HG02840 (cell line): ENCODE measurements around the gene PLA2G1B.

Experiments
- ATAC-seq: cut with Tn5 transposase; IDR thresholded peaks from one replicate; pipeline ENCODE4 v1.9.1; 2021; ENCODE audit warnings: mild to moderate bottlenecking, moderate library complexity, moderate number of reproducible peaks; ENCODE audit not compliant: unreplicated experiment, low FRiP score

The PLA2G1B gene

GRCh38 chr12:120332041-120332440 lies 4.5 kb upstream of the PLA2G1B start:
- ATAC-seq, result no peak

DNA sequence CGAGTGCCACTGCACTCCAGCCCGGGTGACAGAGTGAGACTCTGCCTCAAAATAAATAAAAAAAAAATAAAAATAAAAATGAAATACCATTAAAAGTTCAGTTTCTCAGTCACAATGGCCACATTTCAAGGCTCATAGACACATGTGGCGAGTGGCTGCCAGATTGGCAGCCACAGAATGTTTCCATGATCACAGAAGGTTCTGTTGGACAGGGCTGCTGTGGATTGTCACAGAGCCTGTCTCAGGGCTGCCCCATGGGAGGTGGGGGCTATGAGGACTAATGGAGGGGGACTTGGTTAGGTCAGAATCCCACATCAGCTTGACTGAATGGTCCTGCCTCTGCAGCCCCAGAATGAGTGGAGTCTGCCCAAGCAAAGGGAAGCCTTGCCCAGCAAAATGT lies 3.8 kb upstream of the PLA2G1B start:
- ATAC-seq, result no peak

GRCh38 chr12:120328228-120328627 lies 649 bp upstream of the PLA2G1B start:
- ATAC-seq, result no peak

GRCh38 chr12:120324841-120325417 lies 2.6 kb downstream of the PLA2G1B start:
- no peak for ATAC-seq

DNA sequence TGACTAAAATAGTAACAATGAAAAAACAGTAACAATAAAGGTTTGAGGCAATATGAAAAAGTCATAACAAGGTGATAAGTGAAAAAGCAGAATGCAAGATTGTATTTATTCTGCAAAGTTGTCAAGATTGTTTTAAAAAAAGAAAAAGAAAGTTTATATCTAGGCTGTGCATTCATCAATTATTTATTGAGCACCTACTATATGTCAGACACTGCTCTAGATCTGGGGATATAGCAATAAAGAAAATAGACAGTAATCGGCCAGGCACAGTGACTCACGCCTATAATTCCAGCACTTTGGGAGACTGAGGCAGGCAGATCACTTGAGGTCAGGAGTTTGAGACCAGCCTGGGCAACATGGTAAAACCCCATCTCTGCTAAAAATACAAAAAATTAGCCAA lies 3.8 kb downstream of the PLA2G1B start:
- no peak for ATAC-seq

DNA sequence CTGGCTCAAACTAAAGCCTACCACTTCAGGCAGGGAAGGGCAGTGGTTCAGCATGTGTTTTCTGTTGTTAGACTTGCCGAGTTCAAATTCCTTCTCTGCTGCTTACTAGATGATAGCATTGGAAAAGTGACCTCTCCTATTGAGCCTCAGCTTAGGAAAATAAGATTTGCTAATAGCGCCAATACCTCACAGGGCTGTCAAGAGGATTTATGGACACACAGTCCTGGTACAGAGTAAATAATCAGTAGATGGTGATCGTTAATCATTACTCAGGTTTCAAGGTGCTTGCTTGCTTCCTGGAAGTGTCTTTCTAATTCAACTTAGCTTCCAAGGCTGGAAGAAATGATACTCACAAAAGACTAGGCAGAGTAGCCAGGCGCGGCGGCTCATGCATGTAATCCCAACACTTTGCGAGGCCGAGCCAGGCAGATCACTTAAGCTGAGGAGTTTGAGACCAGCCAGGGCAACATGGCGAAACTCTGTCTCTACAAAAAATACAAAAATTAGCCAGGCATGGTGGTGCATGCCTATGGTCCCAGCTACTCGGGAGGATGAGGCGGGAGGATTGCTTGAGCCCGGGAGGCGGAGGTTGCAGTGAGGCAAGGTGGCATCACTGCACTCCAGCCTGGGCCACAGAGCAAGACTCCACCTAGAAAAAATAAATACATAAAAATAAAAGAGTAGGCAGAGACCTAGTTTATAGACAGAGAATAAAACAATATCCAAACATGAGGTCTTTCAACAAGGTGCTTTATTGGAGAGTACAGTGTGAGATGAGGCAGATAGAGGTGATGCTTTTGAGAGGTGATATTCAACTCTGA lies 6.0 kb downstream of the PLA2G1B start:
- no peak for ATAC-seq

DNA sequence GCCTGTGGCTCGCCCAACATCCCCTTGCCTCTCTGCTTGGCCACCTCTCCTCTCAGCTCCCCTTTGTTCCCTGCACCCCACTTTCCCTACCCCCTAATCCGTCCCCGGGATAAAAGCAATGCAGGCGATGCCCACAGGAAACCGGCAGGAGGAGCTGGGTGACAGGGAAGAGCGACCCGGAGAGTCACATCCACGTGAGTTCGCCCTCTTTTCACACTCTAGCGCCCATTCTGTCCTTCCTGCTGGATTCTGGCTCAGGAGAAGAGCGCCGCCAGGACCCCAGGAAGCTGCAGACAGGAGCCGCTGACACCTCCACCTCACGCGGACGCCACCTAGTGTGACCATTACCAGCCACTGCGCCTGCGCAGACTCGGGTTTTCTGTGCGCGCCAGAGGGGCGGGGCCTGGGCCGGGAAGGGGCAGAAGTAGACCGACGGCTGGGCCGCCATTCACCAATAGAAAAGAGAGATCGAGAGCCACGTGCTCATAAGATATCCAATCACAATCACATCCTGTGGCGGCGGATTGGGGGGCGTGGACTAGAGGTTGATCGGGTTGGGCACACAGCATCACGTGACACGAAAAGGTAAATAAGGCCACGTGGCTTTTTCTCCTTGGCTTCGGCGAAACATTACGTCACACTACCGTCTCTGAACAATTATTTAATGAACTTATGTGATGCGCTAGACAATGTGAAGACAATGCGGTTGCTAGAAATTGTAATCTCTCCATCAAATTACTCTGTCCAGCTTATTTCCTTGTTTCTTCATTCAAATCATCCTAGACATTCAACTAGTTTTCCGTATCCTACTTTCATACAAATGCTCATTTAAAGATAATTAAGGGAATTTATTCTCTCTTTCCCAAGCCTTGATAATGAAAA lies 10.1 kb downstream of the PLA2G1B start:
- ATAC-seq, result peak; percentile 99

- ATAC-seq, result no peak
These were observed 10.8 kb downstream of the PLA2G1B start for GRCh38 chr12:120316798-120317223.

GRCh38 chr12:120314220-120314619 lies 13.4 kb downstream of the PLA2G1B start:
- no peak for ATAC-seq

DNA sequence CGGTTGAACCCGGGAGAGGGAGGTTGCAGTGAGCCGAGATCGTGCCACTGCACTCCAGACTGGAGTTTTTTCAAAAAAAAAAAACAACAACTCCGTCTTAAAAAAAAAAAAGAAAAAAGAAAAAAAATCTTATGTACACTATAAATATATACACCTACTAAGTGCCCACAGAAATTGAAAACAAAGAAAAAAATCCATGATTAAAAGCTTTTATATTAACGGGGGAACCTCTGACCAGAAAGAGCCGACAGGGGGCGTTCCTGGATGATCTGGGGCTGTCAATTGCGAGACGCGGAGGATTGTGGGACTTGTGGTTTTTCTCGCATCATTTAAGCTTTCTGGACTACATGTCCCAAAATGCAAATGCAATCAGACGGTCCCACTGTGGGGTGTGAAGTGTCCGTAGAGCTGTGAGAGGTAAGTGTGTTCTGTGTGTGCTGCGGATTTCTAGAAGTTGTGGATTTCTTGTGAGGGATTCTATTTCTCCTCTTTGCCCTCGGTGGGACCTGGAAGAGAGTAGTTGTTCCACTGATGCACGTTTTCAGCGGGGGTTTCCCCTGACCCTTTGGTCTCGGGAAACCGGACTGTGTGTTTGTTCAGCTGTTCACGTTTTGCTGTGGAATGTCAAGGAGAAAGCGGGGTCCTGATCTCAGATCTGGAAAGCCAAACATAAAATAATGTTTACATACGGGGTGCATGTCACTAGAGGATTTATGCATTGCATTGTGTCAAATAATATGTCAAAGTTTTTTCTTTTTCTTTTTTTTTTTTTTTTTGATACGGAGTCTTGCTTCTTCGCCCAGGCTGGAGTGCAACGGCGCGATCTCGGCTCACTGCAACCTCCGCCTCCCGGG lies 25.4 kb downstream of the PLA2G1B start, which contains the start of gene SIRT4:
SIRT4 (plus strand) TSS at position 360 of the 854 bp plus-strand sequence. CDS start 1,241 bp downstream, outside the sequence.
- peak; percentile 88 for ATAC-seq

DNA sequence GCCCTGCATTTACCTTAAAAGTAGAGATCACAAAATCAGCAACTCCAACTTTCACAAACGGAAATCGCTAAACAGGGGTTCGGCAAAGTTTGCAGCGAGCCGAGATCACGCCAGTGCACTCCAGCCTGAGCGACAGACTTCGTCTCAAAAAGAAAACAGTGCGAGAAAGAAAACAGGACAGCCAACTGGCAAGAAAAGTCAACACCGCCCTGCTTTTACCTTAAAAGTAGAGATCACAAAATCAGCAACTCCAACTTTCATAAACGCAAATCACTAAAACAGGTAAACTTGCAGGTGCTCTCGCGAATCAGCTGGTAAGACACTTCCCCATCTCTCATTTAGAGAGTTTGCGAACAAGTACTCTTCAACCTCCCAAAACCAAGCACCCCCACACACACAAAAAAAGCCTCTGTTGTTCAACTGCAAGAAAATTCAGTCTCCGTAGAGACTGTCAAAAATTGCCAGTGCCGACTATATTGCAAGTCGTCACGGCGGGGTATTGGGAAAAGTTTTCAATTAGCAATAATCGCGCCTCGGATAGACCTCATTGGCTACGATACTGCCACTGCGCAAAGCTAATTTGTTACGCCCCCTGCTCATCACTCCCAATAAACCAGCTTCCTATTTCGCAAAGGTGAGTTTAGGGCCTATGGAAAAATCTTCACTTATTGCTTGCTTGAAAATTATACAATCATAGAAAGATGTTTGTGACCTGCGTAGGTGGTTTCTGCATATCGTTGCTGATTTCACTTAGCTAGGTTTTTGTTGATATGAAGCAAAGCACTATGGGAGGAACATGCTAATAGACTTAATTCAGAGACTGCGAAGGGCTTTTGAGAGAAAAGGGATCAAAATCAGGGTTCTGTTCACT lies 34.7 kb downstream of the PLA2G1B start, which contains the start of gene RNU4-1:
RNU4-1 (minus strand) TSS at position 577 of the 871 bp plus-strand sequence.
- peak; percentile 38 for ATAC-seq

- peak; percentile 15 for ATAC-seq
These were observed 35.2 kb downstream of the PLA2G1B start for GRCh38 chr12:120292411-120292660.

DNA sequence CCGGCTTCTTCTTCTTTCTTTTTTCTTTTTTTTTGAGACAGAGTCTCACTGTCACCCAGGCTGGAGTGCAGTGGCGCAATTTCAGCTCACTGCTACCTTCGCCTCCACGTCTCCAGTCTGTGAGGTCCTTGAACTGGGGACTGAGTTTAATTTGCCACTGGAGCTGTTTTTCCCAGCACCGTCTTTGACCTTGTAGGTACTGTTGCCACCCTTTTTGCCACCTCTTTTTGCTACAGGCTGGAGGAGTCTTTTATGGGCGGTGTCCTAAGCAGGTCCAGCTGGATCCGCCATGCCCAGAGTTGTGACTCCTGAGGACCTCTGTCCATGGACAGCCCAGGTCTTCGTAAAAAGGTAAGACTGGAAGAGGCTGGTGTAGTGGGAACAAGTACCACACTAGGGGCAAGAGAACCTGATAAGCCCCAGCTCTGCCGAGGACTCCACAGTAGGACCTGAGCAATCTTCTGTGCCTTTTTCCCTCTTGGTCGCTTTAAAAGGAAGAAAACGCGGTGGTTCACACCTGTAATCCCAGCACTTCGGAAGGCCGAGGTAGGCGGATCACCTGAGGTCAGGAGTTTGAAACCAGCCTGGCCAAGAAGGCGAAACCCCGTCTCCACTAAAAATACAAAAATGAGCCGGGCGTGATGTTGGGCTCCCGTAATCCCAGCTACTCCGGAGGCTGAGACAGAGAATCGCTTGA lies 36.8 kb downstream of the PLA2G1B start:
- no peak for ATAC-seq

- no peak for ATAC-seq
These were observed 40.1 kb downstream of the PLA2G1B start for GRCh38 chr12:120287491-120287890.

DNA sequence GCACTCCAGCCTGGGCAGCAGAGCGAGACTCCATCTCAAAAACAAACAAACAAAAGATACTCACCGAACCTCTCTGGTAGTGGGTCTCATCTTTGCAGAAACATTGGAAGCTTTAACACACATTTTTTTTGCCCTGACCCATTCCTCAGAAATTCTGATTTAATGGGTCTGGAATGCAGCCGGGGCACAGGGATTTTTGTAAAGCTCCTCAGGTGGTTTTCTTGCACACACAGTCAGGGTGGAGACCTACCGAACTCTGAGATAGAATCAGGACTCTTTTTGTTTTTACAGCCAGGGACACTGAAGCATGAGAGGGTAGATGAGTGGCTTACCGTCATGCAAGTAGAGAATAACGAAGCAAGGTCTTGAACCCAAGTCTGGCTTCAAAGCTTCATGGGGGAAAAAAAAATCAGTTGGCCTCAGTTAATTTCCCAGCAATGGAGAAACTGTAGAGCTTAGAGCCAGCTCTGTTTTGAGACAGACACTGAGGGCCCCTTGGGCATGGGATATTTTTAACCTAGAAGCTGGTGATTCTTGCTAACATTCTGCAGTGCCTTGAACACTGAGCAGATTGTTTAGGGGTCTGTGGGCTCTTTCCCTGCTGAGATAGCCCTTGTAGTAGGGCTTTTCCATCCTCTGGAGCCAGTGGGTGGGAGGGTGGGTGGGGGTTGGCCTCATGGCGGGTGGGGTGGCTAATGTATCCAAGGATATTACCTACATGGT lies 40.6 kb downstream of the PLA2G1B start:
- ATAC-seq, result no peak

- ATAC-seq, result no peak
These were observed 43.2 kb downstream of the PLA2G1B start for GRCh38 chr12:120284381-120284780.

DNA sequence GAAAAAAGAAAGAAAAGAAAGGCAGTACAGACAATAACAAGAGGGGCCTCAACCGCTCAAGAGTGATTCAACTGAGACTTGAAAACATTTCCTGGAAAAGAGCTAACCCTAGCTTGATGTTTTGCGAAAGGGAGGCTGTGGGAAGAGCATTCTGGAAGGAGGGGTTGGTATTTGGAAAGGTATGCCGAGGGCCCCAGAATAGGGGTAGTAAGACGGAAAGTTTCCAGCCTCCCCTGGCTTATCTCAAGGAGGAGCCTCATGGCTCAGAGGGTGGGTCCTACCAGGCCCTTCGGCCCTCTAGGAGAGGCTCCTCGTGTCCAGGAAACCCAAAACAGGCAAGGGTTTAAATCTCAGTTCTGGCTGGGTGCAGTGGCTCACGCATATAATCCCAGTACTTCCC lies 44.3 kb downstream of the PLA2G1B start:
- no peak for ATAC-seq
